AG09319 (cell line): ENCODE data around the gene KRTAP3-3.

Experiments used
- DNase-seq: peaks from one replicate; pipeline ENCODE4 v3.0.0-alpha.2; 2010; ENCODE audit warnings: low read depth; ENCODE audit errors: extremely low read depth
- TF ChIP-seq, protein P1 (sequence below): IDR thresholded peaks from 2 replicates; pipeline ENCODE4 v1.5.1; 2011; ENCODE audit warnings: low read depth, mild to moderate bottlenecking, inconsistent platforms, low read length, moderate library complexity

The KRTAP3-3 gene

DNA sequence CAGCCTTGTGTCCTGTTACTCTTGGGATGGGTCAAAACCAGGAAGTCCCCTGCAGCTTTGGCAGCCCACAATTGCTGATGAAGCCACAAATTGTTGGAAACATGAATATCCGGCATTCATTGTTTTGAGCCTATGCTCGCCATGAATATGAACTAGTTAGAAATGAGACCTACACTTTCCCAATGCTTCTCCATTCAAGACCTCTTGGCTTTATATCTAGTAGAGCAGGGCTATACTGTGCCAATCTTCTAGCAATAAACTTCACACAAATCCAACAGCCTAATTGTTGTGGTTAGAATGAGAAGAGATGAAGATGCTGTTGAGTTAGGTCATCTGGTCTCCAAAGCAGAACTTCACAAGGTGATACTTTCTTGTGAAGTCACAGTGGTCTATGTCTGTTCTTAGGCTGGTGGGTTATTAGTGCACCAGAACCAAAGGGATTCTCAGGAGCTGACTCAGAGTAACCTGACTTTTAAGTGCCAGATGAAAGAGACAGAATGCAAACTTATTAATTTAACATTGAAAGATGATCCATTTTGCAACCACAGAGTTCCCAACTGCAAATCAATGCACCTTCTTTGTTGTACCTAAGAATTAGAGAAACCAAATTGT, 42.8 kb downstream of the KRTAP3-3 start:
- no peak for DNase-seq
- TF ChIP-seq, protein P1, sequence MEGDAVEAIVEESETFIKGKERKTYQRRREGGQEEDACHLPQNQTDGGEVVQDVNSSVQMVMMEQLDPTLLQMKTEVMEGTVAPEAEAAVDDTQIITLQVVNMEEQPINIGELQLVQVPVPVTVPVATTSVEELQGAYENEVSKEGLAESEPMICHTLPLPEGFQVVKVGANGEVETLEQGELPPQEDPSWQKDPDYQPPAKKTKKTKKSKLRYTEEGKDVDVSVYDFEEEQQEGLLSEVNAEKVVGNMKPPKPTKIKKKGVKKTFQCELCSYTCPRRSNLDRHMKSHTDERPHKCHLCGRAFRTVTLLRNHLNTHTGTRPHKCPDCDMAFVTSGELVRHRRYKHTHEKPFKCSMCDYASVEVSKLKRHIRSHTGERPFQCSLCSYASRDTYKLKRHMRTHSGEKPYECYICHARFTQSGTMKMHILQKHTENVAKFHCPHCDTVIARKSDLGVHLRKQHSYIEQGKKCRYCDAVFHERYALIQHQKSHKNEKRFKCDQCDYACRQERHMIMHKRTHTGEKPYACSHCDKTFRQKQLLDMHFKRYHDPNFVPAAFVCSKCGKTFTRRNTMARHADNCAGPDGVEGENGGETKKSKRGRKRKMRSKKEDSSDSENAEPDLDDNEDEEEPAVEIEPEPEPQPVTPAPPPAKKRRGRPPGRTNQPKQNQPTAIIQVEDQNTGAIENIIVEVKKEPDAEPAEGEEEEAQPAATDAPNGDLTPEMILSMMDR: no peak

DNA sequence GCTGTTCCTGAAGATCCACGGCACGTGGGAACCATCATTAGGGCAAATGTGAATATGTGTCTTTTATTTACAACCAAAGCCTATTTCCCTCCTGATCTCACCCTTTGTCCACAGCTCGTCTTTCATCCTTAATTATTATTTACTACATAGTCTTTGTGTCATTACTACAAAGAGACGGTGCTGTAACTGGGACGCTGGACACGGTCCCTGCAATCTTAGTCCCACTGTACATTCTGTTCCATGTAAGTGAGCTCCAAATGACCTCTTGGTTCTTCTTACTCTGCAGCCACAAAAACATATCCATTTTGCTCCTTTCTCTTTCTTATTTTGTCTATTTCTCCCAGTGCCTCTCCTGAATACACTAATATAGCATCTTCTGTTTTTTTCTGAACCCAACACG, 43.8 kb downstream of the KRTAP3-3 start:
- TF ChIP-seq, protein P1: no peak
- DNase-seq: no peak

- TF ChIP-seq, protein P1: no peak
- DNase-seq: no peak
These were observed 44.5 kb downstream of the KRTAP3-3 start for GRCh38 chr17:40949418-40949817.

GRCh38 chr17:40947929-40948328, 46.0 kb downstream of the KRTAP3-3 start:
- DNase-seq: no peak
- TF ChIP-seq, protein P1: no peak

DNA sequence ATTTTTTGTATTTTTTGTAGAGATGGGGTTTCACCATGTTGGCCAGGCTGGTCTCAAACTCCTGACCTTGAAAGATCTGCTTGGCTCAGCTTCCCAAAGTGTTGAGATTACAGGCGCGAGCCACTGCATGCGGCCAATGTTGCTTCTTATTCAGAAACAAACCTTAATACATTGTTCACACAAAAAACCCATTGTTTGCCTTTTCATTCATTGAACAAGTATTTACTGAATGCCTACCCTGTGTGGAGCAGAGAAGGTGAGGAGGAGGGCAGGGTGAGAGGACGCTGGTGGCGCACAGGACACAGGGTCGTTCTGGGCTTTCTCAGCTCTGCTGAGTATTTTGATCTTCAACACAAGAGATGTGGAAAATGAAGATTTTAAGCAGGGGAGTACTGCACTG, 48.5 kb downstream of the KRTAP3-3 start:
- no peak for DNase-seq
- TF ChIP-seq, protein P1: no peak

GRCh38 chr17:40944531-40944930, 49.4 kb downstream of the KRTAP3-3 start:
- TF ChIP-seq, protein P1: no peak
- no peak for DNase-seq
